Measurements from ENCODE around the gene IKZF3.

DNA sequence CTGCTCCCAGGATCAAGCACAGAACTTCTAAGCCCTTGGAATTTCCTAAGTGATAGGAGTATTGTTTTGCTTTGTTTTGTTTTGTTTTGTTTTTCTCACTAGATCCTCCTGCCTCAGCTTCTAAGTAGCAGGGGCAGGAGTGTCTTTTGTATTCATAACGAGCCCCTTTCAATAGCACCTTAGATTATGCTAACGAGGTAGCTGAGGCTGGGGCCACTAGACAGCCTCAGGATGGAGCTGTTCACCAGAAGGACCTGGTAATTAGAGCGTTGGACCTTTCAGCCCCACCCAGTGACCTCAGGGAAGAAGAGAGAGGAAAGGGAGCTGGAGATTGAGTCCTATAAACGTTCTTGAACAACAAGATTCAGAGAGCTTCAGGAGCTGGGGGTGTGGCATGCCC, 43.6 kb downstream of the IKZF3 start:
- TF ChIP-seq, protein P1, sequence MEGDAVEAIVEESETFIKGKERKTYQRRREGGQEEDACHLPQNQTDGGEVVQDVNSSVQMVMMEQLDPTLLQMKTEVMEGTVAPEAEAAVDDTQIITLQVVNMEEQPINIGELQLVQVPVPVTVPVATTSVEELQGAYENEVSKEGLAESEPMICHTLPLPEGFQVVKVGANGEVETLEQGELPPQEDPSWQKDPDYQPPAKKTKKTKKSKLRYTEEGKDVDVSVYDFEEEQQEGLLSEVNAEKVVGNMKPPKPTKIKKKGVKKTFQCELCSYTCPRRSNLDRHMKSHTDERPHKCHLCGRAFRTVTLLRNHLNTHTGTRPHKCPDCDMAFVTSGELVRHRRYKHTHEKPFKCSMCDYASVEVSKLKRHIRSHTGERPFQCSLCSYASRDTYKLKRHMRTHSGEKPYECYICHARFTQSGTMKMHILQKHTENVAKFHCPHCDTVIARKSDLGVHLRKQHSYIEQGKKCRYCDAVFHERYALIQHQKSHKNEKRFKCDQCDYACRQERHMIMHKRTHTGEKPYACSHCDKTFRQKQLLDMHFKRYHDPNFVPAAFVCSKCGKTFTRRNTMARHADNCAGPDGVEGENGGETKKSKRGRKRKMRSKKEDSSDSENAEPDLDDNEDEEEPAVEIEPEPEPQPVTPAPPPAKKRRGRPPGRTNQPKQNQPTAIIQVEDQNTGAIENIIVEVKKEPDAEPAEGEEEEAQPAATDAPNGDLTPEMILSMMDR (conservative IDR thresholded peaks at IDR 0.05), result no peak
- TF ChIP-seq ZFX (IDR thresholded peaks at IDR 0.05), result no peak

Measured in C4-2B (cell line).